ENCODE measurements around the gene FATE1.

GRCh38 chrX:151679798-151680402 is 35.9 kb upstream of the FATE1 start:
- TF ChIP-seq CTCF (IDR thresholded peaks at IDR 0.05; ENCODE audit: insufficient read depth, low read length): no peak
- TF ChIP-seq REST (IDR thresholded peaks at IDR 0.05; ENCODE audit: insufficient replicate concordance, low read depth): no peak
